GM21515 (cell line): Measurements from ENCODE around the gene HCFC2.

Experiments
- ATAC-seq: cut with Tn5 transposase; IDR thresholded peaks from one replicate; pipeline ENCODE4 v1.9.1; 2021; ENCODE audit not compliant: unreplicated experiment

The HCFC2 gene

DNA sequence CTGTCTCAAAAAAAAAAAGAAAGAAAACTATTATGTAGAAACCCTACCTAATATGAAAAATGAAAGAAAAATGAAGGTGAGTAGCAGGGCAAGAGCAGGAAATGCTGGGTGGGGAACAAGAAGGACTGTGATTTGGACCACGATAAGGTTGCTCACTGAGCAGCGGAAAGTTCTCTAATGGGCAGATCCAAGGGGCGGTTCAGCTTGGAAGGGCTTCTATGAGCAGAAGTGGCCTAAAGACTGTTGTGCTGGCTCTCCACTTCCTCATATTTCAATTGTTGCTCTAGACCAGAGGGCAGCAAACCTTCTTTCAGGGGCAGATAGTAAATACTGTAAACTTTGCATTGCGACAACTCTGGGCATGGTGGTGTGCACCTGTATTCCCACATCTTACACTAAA, 90.0 kb downstream of the HCFC2 start:
- ATAC-seq, result no peak

DNA sequence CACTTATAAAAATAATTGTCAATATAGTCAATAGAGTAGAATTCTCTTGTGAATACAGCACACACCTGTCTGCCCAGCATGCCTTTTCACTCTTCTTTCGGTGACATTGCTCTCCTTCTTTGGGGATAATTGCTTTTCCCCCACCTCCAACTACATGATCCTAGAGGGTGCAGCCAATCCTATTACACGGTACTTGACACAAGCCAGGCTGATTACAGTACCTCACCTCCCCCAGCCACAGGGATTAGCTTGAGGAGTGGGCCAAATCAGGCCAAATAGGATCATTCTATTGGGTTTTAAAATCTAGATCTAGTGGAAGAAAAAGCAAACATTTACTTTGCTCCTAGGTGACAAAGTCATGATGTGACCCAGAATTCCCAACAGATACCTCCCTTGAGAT, 90.5 kb downstream of the HCFC2 start:
- ATAC-seq, result no peak
